Fibroblast of upper back skin (primary cell): ENCODE results near the gene TMC6.

Experiments used
- DNase-seq: peaks from one replicate; pipeline ENCODE4 v3.0.0-alpha.2; 2013

The TMC6 gene

GRCh38 chr17:78064708-78065107 lies 63.8 kb downstream of the TMC6 start:
- no peak for DNase-seq

GRCh38 chr17:78063489-78063888 lies 65.1 kb downstream of the TMC6 start:
- no peak for DNase-seq

GRCh38 chr17:78062596-78062995 lies 66.0 kb downstream of the TMC6 start:
- DNase-seq = no peak
